Skin epidermis (tissue), 12 donors: Measurements from ENCODE around the gene LDLR.
"Not testable (repeated sequence)": the region's sequence is repeated elsewhere in the genome, so short reads cannot be mapped to it uniquely, and the experiment has no call there.

Source experiments
- H3K27ac ChIP-seq, 21 experiments: fragments of 200-600 bp; sonication (generic) in 11 of 21; one replicate each; pipeline ENCODE4 v1.5.0; 2020; ENCODE audit warnings: mild to moderate bottlenecking in 3 of 21, inconsistent platforms in 2 of 21, moderate library complexity in 2 of 21
- H3K4me3 ChIP-seq, 7 experiments: fragments of 200-600 bp; sonication (generic) in 2 of 7; one replicate each; pipeline ENCODE4 v1.5.0; 2020; ENCODE audit warnings: inconsistent platforms in 2 of 7, mild to moderate bottlenecking in 2 of 7, moderate library complexity in 1 of 7

LDLR gene

DNA sequence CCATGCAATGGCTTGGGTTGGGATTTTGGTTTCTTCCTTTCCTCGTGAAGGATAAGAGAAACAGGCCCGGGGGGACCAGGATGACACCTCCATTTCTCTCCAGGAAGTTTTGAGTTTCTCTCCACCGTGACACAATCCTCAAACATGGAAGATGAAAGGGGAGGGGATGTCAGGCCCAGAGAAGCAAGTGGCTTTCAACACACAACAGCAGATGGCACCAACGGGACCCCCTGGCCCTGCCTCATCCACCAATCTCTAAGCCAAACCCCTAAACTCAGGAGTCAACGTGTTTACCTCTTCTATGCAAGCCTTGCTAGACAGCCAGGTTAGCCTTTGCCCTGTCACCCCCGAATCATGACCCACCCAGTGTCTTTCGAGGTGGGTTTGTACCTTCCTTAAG is 42.2 kb downstream of the LDLR start:
- peak overlapping the region in 3 of 21 experiments; percentile 29 to 69 (median 34) for H3K27ac ChIP-seq
- H3K4me3 ChIP-seq: no peak overlapping the region

DNA sequence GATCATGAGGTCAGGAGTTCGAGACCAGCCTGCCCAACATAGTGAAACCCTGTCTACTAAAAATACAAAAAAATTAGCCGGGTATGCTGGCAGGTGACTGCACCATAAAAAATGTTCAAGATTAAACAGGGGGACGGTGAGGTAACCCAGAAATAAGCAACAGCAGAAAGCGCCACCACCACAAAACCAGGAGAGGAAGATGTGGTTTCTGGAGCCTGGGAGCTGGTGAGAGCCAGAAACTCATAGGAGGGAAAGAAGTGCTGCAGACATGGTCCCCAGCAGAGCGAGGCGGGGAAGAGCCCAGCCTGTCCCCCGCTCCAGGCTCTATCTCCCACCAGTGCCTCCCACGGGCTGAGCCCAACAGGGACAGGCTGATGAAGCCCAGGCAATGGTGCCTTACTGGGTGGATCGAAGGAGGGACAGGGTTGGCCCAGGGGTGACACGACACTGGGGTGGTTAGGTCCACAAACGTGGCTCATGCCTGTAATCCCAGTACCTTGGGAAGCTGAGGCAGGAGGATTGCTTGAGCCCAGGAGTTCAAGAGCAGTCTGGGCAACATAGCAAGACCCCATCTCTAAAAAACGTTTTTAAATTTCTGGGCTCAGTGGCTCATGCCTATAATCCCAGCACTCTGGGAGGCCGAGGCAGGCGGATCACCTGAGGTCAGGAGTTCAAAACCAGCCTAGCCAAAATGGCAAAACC is 47.3 kb downstream of the LDLR start:
- Histone ChIP-seq H3K27ac (peak overlapping the region in 5 of 21 experiments; percentile 8 to 79 (median 42)), H3K4me3 (no peak overlapping the region)

DNA sequence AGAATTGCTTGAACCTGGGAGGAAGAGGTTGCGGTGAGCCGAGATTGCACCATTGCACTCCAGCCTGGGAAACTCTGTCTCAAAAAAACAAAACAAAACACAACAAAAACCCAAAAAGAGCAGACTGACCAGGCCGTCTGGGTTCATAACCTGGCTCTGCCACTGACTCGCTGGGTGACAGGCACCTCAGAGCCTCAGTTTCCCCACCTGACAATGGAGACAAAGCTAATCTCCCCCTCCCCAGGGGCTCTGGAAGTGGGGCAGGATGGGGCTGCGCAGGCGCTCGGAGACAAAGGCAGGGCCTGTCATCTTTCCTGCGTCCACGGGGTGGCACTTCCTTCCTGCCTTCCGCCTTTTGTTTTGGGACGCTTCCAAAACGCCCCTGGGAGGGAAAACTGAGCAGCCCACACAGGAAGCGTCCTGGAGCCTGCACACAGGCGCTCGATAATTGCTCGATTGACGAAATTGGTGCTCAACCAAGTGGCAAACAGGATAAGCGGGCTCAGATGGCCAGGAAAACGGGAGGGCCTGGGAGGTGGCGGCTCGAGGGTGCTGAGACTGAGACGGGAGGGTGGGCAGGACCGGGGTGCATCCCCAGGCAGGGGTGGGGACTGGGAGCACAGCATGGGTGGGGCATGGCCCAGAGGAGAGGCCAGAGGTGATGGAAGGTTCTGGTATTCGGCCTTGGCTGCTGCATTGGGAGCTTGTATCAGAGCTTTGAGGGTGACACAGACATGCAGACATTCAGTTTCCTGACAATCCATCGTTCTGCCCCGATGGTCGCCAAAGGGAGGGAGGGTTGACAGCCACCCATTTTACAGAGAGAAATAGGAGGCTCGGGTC is 48.5 kb downstream of the LDLR start:
- peak overlapping the region in 5 of 7 experiments; percentile 7 to 31 (median 21) for H3K4me3 ChIP-seq
- H3K27ac ChIP-seq: peak overlapping the region in 20 of 21 experiments; percentile 53 to 88 (median 76)

DNA sequence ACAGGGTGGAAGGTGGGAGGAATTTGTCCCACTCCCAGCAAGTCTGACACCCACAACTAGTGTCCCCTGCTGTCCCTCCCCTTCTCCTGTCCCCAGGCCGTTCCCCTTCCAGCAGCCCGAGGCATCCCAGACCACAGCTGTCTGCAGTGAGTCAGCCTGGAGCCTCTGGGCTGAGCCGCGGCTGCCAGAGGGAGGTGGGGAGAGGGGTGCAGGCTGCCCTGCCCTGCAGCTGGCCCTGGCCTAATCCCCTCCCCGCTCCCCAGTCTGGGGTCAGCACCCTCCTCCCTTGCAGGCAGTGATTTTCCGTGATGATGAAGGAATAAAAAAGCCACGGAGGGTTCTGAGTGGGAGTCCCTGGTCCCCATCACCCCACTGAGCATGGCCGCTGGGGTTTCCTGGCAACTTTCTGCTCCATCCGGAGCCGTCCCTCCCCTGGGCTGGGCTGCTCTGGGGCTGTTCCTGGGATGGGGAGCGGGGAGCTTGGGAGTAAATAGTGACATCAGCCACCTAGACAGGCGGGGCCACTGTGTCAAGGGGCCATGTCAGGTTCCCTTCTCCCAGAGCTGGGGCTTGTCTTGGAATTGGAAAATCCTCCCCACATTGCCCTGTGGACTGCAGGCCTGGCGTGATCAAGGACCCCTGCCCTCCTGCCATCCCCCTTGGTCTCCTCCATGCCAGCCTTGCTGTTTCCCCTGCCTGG is 49.5 kb downstream of the LDLR start:
- no peak overlapping the region for H3K4me3 ChIP-seq
- peak overlapping the region; percentile 16 to 88 (median 77) for H3K27ac ChIP-seq

DNA sequence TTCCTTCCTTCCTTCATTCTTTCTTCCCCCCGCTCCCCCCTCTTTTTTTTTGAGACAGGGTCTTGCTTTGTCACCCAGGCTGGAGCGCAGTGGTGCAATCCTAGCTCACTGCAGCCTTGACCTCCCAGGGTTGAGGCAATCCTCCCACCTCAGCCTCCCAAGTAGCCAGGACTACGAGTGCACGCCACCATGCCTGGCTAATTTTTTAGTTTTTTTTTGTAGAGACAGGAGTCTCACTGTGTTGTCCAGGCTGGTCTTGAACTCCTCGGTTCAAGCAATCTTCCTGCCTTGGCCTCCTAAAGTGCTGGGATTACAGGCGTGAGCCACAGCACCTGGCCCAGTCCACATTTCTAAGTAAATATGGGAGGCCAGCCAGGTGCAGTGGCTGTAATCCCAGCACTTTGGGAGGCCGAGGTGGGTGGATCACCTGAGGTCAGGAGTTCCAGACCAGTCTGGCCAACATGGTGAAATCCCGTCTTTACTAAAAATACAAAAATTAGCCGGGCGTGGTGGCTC is 50.8 kb downstream of the LDLR start:
- peak overlapping the region in 12 of 21 experiments; percentile 8 to 86 (median 76) for H3K27ac ChIP-seq
- H3K4me3 ChIP-seq: not testable (repeated sequence)

DNA sequence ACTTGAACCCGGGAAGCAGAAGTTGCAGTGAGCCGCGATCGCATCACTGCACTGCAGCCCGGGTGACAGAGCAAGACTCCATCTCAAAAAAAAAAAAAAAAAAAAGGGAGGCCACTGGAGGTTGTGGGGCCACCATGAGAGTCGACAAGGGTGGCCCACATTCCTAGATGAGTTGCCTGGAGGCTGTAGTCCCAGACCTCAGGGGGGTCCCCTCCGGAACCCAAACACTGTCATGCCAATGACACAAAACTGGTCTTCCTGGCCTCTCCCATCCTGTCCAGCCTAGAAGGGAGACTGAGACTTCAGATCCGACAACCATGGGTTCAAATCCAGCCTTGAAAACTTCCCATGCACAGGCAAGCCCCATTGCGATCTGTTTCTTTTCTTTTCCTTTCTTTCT is 51.6 kb downstream of the LDLR start:
- H3K4me3 ChIP-seq: no peak overlapping the region
- H3K27ac ChIP-seq: no peak overlapping the region

DNA sequence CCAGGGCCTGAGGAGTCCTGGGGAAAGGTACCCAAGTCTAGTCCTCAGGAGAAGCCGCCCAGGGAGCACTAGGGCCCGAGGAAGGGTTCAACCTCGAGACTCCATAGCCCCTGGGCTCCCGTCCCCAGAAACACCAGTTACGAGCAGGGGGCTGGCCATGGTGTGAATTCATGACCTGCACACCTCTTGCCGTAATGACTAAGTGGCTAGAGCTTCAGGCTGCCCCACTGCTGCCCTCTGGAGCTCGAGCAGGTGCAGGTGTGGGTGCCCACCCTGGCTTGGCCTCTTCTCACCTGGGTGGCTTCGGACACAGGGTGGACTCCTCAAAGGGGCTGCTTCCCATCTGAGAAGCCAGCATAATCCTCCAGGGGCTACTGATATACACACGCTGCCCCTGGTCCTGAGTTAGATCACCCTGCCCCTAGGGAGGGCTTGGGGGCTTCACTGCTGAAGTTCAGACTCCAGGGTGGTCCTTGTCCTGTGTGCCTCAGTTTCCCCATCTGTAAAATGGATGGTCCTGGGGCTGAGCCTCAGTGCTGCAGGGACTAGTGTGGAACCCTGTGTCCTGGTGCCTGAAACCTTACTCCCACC is 52.8 kb downstream of the LDLR start:
- Histone ChIP-seq H3K4me3 (no peak overlapping the region), H3K27ac (peak overlapping the region in 16 of 21 experiments; percentile 33 to 97 (median 85))

DNA sequence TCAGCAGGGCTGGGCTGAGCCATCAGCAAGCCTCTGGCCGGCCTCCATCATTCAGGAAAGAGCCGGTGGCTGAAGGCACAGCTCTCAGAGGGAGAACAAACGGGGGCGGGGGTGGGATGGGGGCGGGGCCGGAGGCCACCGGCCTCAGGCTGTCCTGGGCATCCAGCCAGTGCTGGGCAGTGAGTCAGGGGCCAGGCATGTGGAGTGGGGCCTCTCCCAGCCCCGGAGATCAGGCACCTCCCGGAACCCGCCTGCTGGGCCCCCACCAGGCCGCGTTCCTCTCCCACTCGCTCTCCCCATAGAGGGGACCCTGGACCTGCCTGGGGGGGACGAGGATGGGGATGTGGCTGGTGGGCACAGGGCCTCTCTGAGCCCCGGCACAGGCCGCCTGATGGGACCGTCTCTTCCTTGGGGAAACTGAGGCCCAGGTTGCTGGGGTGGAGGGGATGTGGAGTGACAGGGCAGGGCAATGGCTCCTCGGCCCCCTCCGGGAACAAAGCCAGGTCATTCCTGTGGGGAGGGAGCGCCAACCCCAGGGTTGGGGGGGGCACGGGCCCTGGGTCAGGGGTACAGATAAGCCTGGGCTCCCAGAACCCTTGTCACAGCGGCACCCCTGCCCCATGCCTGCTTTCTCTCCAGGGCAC is 53.4 kb downstream of the LDLR start:
- Histone ChIP-seq H3K27ac (peak overlapping the region; percentile 42 to 97 (median 84)), H3K4me3 (peak overlapping the region in 1 of 7 experiments; percentile 14)

DNA sequence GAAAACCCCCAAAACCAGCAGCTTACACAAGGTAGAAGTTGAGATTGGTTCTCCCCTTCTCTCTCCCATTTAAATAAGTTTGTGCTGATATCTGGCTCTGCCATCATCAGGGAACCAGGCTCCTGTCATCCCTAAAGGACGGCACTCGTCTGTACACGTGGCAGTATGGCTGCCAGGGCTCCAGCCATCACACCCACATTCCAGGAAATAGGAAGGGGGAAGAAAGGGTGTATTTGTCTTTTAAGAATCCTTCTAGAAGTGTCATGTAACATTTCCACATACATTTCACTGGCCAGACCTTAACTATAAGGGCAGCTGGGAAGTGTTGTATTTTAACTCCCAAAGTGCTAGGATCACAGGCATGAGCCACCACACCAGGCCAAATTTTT is 56.3 kb downstream of the LDLR start:
- Histone ChIP-seq H3K4me3 (no peak overlapping the region), H3K27ac (no peak overlapping the region)

DNA sequence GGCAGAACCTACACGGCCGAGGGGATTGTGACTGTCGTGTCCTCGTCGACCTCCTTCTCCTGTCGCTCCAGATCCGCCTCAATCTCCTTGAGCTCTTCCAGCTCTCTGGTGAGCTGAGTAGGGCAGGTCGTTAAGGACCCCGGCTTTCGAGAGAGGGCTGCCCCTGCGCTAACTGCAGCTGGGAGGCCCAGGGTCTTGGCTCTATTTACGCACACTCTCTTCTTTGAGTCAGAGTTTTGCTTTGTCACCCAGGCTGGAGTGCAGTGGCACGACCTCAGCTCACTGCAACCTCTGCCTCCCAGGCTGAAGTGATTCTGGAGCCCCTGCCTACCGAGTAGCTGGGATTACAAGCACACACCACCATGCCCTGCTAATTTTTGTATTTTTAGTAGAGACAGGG is 58.7 kb downstream of the LDLR start:
- Histone ChIP-seq H3K27ac (peak overlapping the region in 1 of 21 experiments; percentile 8), H3K4me3 (no peak overlapping the region)

DNA sequence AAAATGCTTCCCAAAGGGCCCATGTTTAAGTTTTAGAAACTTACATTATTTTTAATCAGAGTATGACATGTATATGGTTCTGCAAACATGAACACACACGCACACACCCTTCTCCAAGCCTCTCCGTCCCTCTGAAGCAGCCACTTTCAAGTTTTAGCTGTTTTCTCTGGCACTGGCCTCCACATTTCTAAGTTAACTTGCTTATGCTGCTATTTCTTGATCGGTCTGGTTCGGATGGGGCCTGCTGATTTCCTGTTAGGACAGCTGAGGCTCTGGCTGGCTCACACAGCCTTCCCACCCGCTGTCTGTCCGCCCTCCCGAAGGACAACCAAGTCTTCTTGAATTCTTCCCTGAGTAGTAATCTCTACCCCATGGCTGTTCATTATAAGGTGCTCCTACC is 61.9 kb downstream of the LDLR start:
- Histone ChIP-seq H3K4me3 (no peak overlapping the region), H3K27ac (peak overlapping the region in 12 of 21 experiments; percentile 7 to 71 (median 46))

DNA sequence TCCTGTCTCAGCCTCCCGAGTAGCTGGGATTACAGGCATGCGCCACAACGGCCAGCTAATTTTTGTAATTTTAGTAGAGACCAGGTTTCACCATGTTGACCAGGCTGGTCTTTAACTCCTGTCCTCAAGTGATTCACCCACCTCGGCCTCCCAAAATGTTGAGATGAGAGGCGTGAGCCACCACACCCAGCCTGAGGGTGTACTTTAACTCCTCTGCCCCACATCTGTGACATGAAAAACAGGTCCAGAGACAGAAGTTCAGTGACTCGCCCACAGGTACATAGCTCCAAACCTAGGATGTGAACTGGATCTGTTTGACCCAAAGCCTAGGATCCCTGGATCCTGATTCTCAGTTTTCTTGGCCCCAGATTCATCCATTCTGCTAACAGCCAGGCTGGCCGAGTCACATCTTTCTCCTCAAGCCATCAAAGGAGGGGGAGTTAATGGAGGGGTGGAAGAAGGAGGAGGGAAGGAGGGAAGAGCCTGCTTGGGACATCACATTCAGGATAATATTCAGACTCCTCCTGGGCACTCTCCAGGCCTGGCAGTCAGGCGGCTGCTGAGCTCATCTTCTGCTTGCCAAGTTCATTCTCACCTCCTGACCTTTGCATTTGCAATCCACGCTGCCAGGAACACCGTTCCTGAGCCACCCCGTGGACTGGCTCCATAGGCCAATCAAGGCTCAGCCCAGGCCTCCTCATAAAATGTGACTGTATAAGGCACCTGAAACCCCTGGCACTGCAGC is 63.2 kb downstream of the LDLR start:
- peak overlapping the region in 17 of 21 experiments; percentile 21 to 71 (median 47) for H3K27ac ChIP-seq

DNA sequence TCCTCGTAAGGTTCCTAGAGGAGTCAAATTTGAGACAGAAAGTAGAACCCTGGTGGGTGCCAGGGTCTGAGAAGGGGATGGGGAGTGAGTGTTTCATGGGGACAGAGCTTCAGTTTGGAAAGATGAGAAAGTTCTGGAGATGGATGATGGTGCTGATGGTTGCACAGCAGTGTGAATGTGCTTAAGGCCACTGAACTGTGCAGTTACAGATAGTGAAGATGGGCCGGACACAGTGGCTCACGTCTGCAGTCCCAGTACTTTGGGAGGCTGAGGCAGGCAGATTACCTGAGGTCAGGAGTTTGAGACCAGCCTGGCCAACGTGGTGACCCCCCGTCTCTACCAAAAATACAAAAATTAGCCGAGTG is 65.4 kb downstream of the LDLR start:
- Histone ChIP-seq H3K27ac (peak overlapping the region in 1 of 21 experiments; percentile 43), H3K4me3 (peak overlapping the region in 4 of 7 experiments; percentile 51 to 70 (median 54))

More for the DNA sequence above, 63.2 kb downstream of the LDLR start:
- no peak overlapping the region for H3K4me3 ChIP-seq

DNA sequence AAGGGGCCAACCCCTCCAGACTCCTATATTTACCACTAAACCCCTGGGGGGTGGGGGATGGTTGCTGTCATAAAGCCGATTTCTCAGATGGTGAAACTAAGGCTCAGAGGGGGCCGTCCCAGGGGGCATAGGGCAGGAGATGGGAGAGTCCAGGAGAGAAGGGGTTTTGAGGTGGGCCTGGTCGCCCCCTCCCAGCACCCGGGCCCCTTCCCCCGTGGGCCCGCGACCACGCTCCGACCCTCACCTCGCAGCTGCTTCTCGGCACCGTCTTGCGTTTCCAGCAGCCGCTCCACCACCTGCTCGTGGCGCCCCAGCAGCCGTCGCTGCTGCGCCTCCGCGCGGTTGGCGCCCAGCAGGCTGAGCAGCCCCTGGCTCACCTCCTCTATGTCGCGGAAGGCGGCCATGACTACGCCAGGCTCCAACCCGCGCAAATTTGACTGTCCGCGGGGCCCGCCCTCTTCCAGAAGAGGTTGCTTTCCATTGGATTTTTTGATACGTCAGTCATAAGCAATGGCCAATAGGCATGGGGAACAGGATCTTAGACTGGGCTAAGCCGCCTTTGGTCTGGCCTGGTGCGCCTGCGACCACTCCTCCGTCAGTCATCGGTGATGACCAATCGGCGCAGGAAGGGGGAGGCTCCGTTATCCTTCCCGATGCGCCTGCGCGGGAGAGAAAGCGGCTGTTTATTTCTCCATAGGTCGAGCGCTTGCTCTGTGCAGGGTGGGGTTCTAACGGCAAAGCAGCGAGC is 66.3 kb downstream of the LDLR start, which contains the start of gene SPC24:
TSS of gene SPC24 (minus strand) at position 410 of the 748 bp plus-strand sequence. CDS start at position 404, 6 bp downstream.
- Histone ChIP-seq H3K4me3 (peak within 1 kb of the TSS; percentile 50 to 70 (median 54)), H3K27ac (peak within 1 kb of the TSS in 14 of 21 experiments; percentile 6 to 79 (median 50))

DNA sequence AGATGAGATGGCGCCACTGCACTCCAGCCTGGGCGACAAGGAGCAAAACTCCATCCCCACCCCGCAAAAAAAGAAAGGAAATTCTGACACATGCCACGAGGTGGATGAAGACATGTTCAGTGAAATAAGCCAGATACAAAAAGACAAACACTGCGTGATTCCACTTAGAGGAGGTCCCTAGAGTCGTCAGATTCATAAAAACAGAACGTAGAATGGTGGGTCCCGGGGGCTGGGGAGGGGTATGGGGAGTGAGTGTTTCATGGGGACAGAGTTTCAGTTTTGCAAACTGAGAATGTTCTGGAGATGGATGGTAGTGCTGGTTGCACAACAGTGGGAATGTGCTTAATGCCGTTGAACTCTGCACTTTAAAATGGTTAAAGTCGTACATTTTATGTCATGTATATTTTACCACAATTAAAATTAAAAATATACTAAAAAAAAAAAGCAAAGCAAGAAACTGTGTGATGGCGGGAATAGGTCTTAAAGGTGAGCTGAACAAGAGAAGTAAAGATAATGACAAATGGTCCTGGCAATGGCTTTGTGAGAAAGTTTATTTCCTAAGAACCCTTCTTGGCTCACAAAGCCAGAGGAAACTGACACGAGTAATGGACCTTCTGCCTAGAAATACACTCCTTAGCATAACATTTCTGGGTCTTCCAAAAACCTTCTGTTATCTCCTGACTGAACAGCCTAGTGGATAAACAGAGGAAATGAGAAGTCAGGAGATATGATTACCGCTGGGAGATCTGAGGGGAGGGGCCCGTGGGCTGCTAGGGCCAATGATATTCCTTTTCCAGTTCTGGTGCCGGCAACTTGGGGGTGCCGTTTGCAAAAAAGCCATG is 70.6 kb downstream of the LDLR start:
- peak overlapping the region in 2 of 21 experiments; percentile 28 to 31 for H3K27ac ChIP-seq
- no peak overlapping the region for H3K4me3 ChIP-seq

DNA sequence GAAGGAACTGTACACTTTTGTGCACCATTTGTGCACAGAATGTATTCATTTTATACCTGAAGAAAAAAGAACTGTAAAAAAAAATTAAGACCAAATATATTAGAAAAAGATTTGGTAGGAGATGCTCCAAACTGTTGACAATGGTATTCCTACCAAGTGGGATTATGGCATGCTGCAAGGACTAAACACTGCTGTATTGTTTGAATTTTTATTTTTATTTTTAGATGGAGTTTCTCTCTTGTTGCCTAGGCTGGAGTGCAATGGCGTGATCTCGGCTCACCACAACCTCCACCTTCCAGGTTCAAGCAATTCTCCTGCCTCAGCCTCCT is 71.1 kb downstream of the LDLR start:
- peak overlapping the region in 1 of 21 experiments; percentile 28 for H3K27ac ChIP-seq
- H3K4me3 ChIP-seq: not testable (repeated sequence)

DNA sequence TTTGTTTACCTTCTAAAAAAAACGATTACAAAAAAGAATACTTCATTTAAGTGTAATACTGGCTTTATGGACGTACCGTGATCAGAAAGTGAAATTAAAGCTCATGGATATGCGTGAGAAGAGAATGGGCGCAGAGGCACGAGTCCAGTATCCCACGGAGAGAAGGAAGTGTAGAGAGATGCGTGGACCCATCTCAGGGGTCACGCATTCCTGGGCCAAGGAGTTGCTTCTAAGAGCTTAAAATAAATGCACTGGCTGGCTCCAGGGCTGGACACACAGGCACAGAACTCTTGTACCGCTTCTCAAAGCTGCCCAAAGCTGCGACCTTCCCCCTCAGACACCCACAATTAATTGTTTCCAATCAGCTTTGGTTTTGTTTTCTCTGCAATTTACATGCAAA is 75.0 kb downstream of the LDLR start:
- Histone ChIP-seq H3K27ac (peak overlapping the region in 12 of 21 experiments; percentile 37 to 84 (median 80)), H3K4me3 (no peak overlapping the region)
